Stimulated activated naive CD8-positive, alpha-beta T cell treated with anti-CD3 and anti-CD28 coated beads, Interleukin-15, Interleukin-2, amounts not matched to agents 100 ng/mL and 50 ng/mL, for 24 hours (primary cell): ENCODE data around the gene FOSB.

Source experiments
- H3K27ac Mint-ChIP-seq: one replicate; pipeline ENCODE4 v1.8.0; 2021; ENCODE audit warnings: mild to moderate bottlenecking, mixed read lengths
- H3K27me3 Mint-ChIP-seq: one replicate; pipeline ENCODE4 v1.8.0; 2021; ENCODE audit warnings: mixed read lengths
- H3K36me3 Mint-ChIP-seq: one replicate; pipeline ENCODE4 v1.8.0; 2021; ENCODE audit warnings: low read depth, mixed read lengths
- H3K4me1 Mint-ChIP-seq: one replicate; pipeline ENCODE4 v1.8.0; 2021; ENCODE audit warnings: low read depth, mixed read lengths
- H3K4me3 Mint-ChIP-seq: one replicate; pipeline ENCODE4 v1.8.0; 2021; ENCODE audit warnings: mild to moderate bottlenecking, mixed read lengths
- H3K9me3 Mint-ChIP-seq: one replicate; pipeline ENCODE4 v1.8.0; 2021; ENCODE audit warnings: mixed read lengths

The FOSB gene

DNA sequence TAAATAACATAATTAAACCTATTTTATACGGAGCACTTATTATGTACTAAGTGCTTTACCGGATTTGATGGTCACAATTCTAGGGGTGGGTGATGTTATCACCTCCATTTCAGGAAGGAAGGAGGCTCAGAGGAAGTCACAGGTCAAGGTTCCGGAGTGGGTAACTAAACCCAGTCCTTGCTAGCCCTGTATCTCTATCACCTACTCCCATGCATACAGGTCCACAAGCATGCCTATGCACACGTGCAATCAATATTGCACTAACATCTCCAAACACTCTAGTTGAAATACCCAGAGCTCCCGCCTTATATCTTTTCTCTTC is 17.8 kb upstream of the FOSB start:
- Mint-ChIP-seq H3K4me1 (peaks cover 56% of the 10 kb centered on the region), H3K27me3 (no peaks in the 10 kb centered on the region), H3K9me3 (no peaks in the 10 kb centered on the region), H3K27ac (peak overlapping the region; percentile 99), H3K36me3 (peaks cover 4% of the 10 kb centered on the region), H3K4me3 (peak overlapping the region; percentile 97)

DNA sequence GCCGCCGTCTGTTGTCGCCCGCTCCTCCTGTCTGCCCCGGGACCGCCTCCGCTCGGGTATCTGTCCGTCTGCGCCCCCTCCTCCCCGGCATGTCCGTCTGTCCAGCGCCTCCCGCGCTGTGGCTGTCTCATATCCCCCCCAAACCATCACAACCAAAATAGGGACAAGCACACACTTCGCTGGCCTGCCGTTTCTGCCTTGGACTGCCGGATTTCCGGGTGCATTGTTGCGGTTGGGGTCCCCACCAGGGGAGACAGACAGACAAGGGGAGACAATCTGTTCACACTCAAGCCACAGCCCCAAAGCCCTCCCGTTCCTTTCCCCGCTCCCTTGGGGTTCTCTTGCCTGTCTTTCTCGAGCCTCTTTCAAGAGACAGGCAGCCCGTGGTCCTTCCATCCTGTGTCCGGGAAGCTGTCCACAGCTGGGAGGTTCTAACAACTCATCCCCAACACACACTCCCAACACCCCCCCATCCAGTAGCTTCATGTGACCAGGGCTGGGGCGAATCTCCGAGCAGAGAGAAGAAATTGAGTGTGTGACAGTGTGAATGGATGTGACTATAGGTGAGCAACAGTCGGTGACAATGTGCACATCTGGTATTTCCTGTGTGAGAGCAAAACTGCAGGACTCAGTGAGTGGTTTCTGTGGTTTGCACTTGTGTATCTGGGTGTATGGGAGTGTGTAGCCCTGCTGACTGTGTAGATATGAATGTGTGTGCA is 16.5 kb upstream of the FOSB start:
- Mint-ChIP-seq H3K27me3 (no peaks in the 10 kb centered on the region), H3K4me3 (peak overlapping the region; percentile 83), H3K9me3 (no peaks in the 10 kb centered on the region), H3K36me3 (peaks cover 4% of the 10 kb centered on the region), H3K4me1 (peaks cover 59% of the 10 kb centered on the region), H3K27ac (peak overlapping the region; percentile 91)

DNA sequence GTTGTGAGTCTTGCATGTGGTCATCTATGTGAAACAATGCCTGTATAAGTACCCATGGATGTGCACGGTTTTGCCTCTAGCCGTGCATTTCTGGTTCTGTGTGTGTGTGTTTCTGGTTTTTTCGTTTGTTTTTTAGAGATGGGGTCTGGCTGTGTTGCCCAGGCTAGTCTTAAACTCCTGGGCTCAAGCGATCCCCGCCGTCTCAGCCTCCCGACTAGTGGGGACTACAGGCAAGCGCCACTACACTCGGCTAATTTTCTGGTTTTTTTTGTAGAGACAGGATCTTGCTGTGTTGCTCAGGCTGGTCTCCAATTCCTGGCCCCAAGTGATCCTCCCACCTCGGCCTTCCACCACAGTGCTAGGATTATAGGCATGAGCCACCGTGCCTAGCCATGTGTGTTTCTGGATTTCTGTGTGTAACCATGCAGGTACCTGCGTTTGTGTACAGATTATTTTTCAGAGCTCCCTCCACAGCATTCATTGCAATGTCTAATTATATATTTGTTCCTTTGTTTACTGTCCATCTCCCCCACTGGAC is 15.9 kb upstream of the FOSB start:
- no peaks in the 10 kb centered on the region for H3K9me3 Mint-ChIP-seq
- H3K4me3 Mint-ChIP-seq: peak overlapping the region; percentile 83
- peaks cover 61% of the 10 kb centered on the region for H3K4me1 Mint-ChIP-seq
- no peaks in the 10 kb centered on the region for H3K27me3 Mint-ChIP-seq
- H3K36me3 Mint-ChIP-seq: peaks cover 4% of the 10 kb centered on the region
- H3K27ac Mint-ChIP-seq: peak overlapping the region; percentile 91

DNA sequence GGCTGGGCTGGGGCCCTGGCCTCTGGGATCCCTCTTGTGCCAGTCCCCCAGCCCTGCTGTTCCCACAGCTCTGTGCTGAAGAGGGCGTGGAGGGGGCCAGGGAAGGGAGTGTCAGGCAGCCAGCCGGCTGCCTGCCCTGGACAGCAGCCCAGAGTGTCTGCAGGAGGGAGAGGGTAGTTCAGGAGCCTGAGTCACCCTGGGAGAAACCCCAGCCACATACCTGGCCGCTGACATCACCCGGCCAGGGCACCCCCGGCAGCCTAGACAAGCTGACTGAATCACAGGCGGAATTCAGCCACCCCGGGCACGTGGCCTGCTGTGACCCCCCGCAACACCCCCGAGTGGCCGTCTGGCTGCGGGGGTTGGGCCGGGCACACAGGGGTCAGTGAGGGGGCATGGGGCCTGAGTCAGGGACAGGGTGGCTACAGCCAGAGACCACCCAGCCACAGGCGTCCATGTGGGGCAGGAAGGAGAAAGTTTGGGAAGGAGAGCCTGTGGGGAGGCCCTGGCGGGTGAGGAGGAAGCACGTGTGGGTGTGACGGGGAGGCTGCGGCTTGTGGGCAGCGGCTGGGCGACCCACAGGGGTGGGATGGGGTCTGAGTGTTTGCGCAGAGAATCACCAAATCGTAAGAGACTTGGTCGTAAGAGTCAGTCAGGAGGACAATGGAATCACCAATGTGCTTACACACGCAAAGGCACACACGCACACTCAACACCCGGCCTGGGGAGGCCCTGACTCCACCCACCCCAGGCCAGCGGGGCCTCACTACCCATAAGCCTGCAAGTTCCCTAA is 11.9 kb upstream of the FOSB start:
- Mint-ChIP-seq H3K27ac (peak overlapping the region; percentile 90), H3K27me3 (no peaks in the 10 kb centered on the region), H3K36me3 (no peaks in the 10 kb centered on the region), H3K4me1 (peaks cover 37% of the 10 kb centered on the region), H3K9me3 (no peaks in the 10 kb centered on the region), H3K4me3 (peak overlapping the region; percentile 49)

DNA sequence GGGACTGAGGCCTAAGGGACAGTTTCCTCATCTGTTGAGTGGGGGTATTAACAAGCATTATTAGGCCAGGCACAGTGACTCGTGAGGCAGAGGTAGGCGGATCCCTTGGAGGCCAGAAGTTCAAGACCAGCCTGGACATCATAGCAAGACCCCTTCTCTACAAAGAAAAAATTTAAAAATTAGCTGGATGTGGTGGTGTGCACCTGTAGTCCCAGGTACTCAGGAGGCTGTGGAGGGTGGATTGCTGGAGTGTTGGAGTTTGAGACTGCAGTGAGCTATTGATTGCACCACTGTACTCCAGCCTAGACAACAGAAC is 11.3 kb upstream of the FOSB start:
- peak overlapping the region; percentile 49 for H3K4me3 Mint-ChIP-seq

DNA sequence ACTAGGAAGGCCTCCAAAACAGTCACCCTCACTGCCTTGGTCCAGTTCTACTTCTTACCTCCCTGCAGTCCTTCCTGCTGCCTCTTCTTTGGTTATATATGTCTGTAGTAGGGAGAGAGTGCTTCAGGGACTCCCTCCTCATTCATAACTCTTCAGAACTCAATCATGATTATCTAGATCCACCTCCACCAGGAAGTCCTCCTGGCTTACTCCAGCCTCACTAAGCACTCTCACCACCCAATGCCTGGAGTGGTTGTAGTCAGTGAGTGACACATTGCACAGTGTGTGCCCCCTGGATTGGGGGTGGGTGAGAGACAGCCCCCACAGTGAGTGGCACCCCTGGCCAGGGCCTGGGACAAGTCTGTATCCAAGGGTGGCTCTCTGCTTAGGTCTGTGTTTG is 10.0 kb upstream of the FOSB start:
- Mint-ChIP-seq H3K9me3 (no peaks in the 10 kb centered on the region), H3K36me3 (no peaks in the 10 kb centered on the region), H3K4me1 (peaks cover 23% of the 10 kb centered on the region), H3K27ac (no peak overlapping the region), H3K27me3 (no peaks in the 10 kb centered on the region), H3K4me3 (no peak overlapping the region)

More for the DNA sequence above, 11.3 kb upstream of the FOSB start:
- H3K27ac Mint-ChIP-seq: peak overlapping the region; percentile 90
- no peaks in the 10 kb centered on the region for H3K27me3 Mint-ChIP-seq
- peaks cover 32% of the 10 kb centered on the region for H3K4me1 Mint-ChIP-seq
- H3K9me3 Mint-ChIP-seq: no peaks in the 10 kb centered on the region
- H3K36me3 Mint-ChIP-seq: no peaks in the 10 kb centered on the region

DNA sequence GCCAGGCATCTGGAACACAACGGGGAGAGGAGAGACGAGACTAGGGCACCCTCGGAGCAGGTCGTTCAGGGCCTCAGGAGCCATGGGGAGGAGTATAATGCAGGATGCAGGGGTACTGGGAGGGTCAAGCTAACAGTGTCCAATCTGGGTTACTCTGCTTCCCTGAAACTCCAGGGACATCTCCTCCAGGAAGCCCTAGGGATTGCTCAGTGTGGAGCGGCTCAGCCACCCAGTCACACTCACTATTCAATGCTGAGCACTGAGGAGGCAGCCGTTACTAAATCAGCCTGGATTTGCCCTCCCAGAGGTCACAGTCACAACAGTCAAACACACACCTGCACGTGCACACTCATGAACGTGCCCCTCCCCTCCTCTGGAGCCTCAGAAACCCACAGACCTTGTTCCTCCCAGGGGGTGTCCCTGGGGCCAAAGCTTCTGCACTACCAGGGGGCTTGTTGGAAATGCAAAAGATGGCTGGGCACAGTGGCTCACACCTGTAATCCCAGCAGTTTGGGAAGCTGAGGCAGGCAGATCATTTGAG is 6.9 kb upstream of the FOSB start:
- no peaks in the 10 kb centered on the region for H3K9me3 Mint-ChIP-seq
- H3K4me1 Mint-ChIP-seq: peaks cover 7% of the 10 kb centered on the region
- H3K4me3 Mint-ChIP-seq: no peak overlapping the region
- no peaks in the 10 kb centered on the region for H3K36me3 Mint-ChIP-seq
- no peak overlapping the region for H3K27ac Mint-ChIP-seq
- peaks cover 5% of the 10 kb centered on the region for H3K27me3 Mint-ChIP-seq

DNA sequence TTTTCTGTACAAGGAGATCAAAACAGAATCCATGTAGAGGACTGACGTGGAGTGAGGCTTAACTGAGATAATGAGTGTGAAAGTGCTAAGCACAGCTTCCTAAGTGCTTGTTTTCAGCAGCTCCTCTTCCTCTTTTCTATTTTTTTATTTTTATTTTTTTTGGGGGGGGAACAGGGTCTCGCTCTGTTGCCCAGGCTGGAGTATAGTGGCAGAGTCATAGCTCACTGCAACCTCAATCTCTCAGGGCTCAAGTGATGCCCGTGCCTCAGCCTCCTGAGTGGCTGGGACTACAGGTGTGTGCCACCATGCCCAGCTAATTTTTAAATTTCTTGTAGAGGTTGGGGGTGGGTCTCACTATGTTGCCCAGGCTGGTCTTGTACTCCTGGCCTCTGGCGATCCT is 5.6 kb upstream of the FOSB start:
- H3K27me3 Mint-ChIP-seq: peaks cover 9% of the 10 kb centered on the region
- peaks cover 3% of the 10 kb centered on the region for H3K4me1 Mint-ChIP-seq
- H3K27ac Mint-ChIP-seq: no peak overlapping the region
- no peaks in the 10 kb centered on the region for H3K36me3 Mint-ChIP-seq
- H3K4me3 Mint-ChIP-seq: no peak overlapping the region
- no peaks in the 10 kb centered on the region for H3K9me3 Mint-ChIP-seq

DNA sequence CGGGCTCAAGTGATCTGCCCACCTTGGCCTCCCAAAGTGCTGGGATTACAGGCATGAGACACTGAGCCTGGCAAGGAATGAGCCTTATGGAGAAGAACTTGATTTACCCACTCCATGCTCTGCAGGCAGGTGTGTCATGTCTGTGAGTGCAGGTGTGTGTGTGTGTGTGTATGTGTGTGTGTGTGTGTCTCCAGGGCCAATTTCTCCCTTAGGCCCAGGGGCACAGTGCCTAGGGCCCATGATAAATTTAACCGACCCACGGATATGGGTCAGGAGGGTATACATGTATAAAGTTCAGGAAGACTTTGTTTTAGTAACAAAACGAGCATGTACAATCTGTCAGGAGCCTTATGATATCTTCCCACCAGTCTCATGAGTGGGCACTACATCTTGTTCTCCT is 4.6 kb upstream of the FOSB start:
- Mint-ChIP-seq H3K27ac (no peak overlapping the region), H3K36me3 (no peaks in the 10 kb centered on the region)

DNA sequence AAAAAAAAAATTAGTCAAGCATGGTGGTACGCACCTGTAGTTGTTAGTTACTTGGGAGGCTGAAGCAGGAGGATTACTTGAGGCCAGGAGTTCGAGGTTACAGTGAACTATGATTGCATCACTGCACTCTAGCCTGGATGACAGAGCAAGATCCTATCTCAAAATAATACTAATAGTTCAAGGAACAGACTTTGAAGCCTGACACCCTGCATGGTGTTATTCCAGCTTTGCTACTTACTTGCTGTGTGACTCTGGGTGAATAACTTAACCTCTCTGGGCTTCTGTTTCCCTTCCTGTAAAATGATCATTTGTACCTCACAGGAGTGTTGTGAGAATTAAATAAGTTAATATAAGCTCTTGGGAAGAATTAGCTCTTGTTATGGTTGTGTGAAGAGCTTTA is 3.5 kb upstream of the FOSB start:
- no peaks in the 10 kb centered on the region for H3K9me3 Mint-ChIP-seq

More for the DNA sequence above, 4.6 kb upstream of the FOSB start:
- Mint-ChIP-seq H3K4me1 (peaks cover 9% of the 10 kb centered on the region), H3K9me3 (no peaks in the 10 kb centered on the region), H3K27me3 (peaks cover 9% of the 10 kb centered on the region), H3K4me3 (no peak overlapping the region)

DNA sequence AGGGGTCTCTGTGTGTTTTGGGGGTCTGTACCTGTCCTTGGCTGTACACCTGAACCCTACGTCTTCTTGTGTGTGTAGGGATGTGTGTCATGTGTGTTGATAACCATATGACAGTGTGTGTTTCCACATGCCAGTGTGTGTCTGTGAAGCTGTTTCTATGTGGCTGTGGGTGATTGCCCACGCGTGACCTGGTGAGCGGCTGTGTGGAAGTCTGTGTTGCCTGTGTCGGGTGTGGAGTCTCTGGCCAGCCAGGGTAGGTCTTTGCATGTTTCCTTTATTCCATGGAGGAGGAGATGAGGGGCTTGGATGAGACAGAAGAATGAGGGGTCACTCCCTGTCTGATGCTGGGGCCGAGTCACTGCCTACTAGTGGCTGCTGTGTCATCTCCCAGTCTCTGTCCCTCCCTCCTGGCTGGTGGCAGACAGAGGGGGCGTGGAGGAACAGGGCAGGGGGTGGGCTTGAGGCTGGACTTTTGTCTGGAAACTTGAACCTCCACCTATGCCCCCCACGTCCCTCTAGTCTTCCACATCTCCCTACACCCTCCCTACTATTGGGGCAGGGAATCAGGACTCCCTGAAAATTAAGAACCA is 2.8 kb upstream of the FOSB start:
- Mint-ChIP-seq H3K27me3 (peaks cover 9% of the 10 kb centered on the region), H3K36me3 (no peaks in the 10 kb centered on the region), H3K9me3 (no peaks in the 10 kb centered on the region), H3K27ac (no peak overlapping the region), H3K4me3 (no peak overlapping the region), H3K4me1 (peaks cover 21% of the 10 kb centered on the region)

More for the DNA sequence above, 3.5 kb upstream of the FOSB start:
- H3K27me3 Mint-ChIP-seq: peaks cover 9% of the 10 kb centered on the region
- H3K27ac Mint-ChIP-seq: no peak overlapping the region
- peaks cover 14% of the 10 kb centered on the region for H3K4me1 Mint-ChIP-seq
- no peak overlapping the region for H3K4me3 Mint-ChIP-seq
- no peaks in the 10 kb centered on the region for H3K36me3 Mint-ChIP-seq

DNA sequence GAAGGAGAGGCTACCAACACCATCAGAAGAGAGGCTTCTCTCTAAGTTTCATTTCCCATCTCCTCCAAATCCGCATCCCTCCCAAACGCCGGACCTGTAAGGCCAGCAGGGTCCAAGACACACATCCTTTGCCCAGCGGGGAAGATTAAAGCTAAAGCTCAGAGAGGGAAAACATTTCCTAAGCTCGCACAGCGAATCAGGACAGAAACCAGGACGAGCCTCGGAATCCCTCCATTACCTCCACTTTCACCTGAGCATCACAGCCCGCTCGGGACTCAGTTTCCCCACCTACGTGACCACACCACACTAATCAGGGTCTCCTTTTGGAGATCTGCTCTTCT is 711 bp upstream of the FOSB start:
- Mint-ChIP-seq H3K27ac (peak overlapping the region; percentile 3), H3K4me1 (peaks cover 39% of the 10 kb centered on the region), H3K36me3 (peaks cover 7% of the 10 kb centered on the region), H3K27me3 (peaks cover 9% of the 10 kb centered on the region), H3K4me3 (peak overlapping the region; percentile 88), H3K9me3 (no peaks in the 10 kb centered on the region)

DNA sequence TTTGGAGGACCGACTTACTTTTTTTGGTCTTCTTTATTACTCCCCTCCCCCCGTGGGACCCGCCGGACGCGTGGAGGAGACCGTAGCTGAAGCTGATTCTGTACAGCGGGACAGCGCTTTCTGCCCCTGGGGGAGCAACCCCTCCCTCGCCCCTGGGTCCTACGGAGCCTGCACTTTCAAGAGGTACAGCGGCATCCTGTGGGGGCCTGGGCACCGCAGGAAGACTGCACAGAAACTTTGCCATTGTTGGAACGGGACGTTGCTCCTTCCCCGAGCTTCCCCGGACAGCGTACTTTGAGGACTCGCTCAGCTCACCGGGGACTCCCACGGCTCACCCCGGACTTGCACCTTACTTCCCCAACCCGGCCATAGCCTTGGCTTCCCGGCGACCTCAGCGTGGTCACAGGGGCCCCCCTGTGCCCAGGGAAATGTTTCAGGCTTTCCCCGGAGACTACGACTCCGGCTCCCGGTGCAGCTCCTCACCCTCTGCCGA is 409 bp downstream of the FOSB start:
- Mint-ChIP-seq H3K4me3 (peak overlapping the region; percentile 88), H3K27ac (peak overlapping the region; percentile 88), H3K27me3 (peaks cover 16% of the 10 kb centered on the region), H3K36me3 (peaks cover 15% of the 10 kb centered on the region), H3K9me3 (no peaks in the 10 kb centered on the region), H3K4me1 (peaks cover 48% of the 10 kb centered on the region)

DNA sequence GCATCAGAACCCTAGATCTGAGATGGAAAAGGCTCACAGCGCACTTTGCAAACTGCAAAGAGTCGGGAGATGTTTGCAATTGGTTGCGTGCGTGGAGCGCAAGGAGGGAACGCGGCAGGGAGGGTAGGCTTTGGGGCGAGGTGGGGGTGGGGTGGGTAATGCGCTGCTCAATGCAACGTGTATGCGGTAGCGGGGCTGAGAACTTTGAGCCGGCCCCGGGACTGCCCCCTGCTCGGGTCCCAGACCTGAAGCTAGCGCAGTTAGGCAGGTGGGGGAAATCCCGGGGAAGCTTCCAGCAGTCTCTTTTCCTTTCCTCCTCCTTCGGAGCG is 971 bp downstream of the FOSB start:
- H3K36me3 Mint-ChIP-seq: peaks cover 15% of the 10 kb centered on the region
- peaks cover 16% of the 10 kb centered on the region for H3K27me3 Mint-ChIP-seq
- H3K9me3 Mint-ChIP-seq: no peaks in the 10 kb centered on the region
- peak overlapping the region; percentile 88 for H3K27ac Mint-ChIP-seq
- H3K4me3 Mint-ChIP-seq: peak overlapping the region; percentile 88
- H3K4me1 Mint-ChIP-seq: peaks cover 48% of the 10 kb centered on the region
